H1 (cell line): ENCODE results near the gene INPP5B. TPM values are rescaled to one million over a fixed set of nuclear protein-coding genes. Genes with fewer than 3 reads are reported as not detected.

Experiments used
- CTCF ChIA-PET: fragments of 300-600 bp; sonication (Branson Sonifier 250); formaldehyde crosslinking; loops from one replicate; lab custom pipeline; 2021; ENCODE audit not compliant: partially characterized antibody; lab: Charles Lee
- POLR2A ChIA-PET: fragments of 300-600 bp; sonication (Branson Sonifier 250); formaldehyde crosslinking; loops from one replicate; lab custom pipeline; 2021; ENCODE audit warnings: inconsistent platforms; ENCODE audit not compliant: partially characterized antibody; lab: Charles Lee
- DNase-seq, 2 experiments: peaks; one replicate each; pipeline versions ENCODE4 v3.0.0 to v3.0.0-alpha.2; 2010 to 2022; ENCODE audit warnings: low spot score in 2 of 2, low read depth in 1 of 2, mixed read lengths in 1 of 2
- FAIRE-seq: peaks from 2 replicates; lab custom pipeline; 2011; peaks lifted over from hg19 to GRCh38; lab: Jason Lieb, UNC
- H2AFZ ChIP-seq: 2 replicates; pipeline ENCODE4 v1.8.1; 2012; ENCODE audit warnings: low read length, inconsistent platforms
- H2AK5ac ChIP-seq: 2 replicates; pipeline ENCODE4 v1.6.1; 2013; ENCODE audit warnings: low read depth, low read length
- H2BK120ac ChIP-seq: replicated peaks from 2 replicates; pipeline ENCODE3; 2013; ENCODE audit warnings: low read depth, low read length, inconsistent platforms
- H2BK12ac ChIP-seq: 2 replicates; pipeline ENCODE4 v1.6.1; 2013; ENCODE audit warnings: low read depth, low read length
- H2BK15ac ChIP-seq: 2 replicates; pipeline ENCODE4 v1.6.1; 2013; ENCODE audit warnings: low read length
- H2BK20ac ChIP-seq: 2 replicates; pipeline ENCODE4 v1.6.1; 2013; ENCODE audit warnings: low read length
- H2BK5ac ChIP-seq: 2 replicates; pipeline ENCODE4 v1.6.1; 2013; ENCODE audit warnings: low read depth, low read length
- H3K14ac ChIP-seq: 2 replicates; pipeline ENCODE4 v1.6.1; 2013; ENCODE audit warnings: inconsistent platforms; ENCODE audit not compliant: insufficient read length
- H3K18ac ChIP-seq: 2 replicates; pipeline ENCODE4 v1.6.1; 2013; ENCODE audit warnings: low read length; ENCODE audit errors: extremely low read depth
- H3K23ac ChIP-seq: 2 replicates; pipeline ENCODE4 v1.6.1; 2013; ENCODE audit warnings: inconsistent platforms; ENCODE audit not compliant: insufficient read length
- H3K23me2 ChIP-seq: 2 replicates; pipeline ENCODE4 v1.6.1; 2013; ENCODE audit warnings: low read depth, low read length
- H3K27ac ChIP-seq: 2 replicates; pipeline ENCODE4 v1.6.1; 2011; ENCODE audit warnings: low read depth, low read length, inconsistent platforms
- H3K27me3 ChIP-seq, 4 experiments: replicated peaks in 1 of 4; 1 replicate in 1 of 4; 2 replicates in 3 of 4; pipeline versions ENCODE4 v1.6.1 to v1.8.1; 2011 to 2013; ENCODE audit warnings: low read length in 3 of 4, mild to moderate bottlenecking in 3 of 4, inconsistent platforms in 2 of 4, mixed read lengths in 2 of 4, moderate library complexity in 1 of 4; ENCODE audit not compliant: control insufficient read depth in 3 of 4, insufficient read depth in 3 of 4; ENCODE audit errors: extremely low read depth in 1 of 4
- H3K36me3 ChIP-seq, 4 experiments: 2 replicates each; pipeline versions ENCODE4 v1.6.1 to v1.8.1; 2011 to 2013; ENCODE audit warnings: mild to moderate bottlenecking in 4 of 4, low read length in 3 of 4, moderate library complexity in 2 of 4, control low read depth in 1 of 4, inconsistent platforms in 1 of 4; ENCODE audit not compliant: insufficient read depth in 4 of 4, control insufficient read depth in 2 of 4
- H3K4ac ChIP-seq: replicated peaks from 2 replicates; pipeline ENCODE3; 2013; ENCODE audit warnings: low read length, low read depth, mixed read lengths, inconsistent platforms; ENCODE audit not compliant: insufficient read length
- H3K4me1 ChIP-seq, 4 experiments: replicated peaks in 1 of 4; 1 replicate in 1 of 4; 2 replicates in 3 of 4; pipeline versions ENCODE4 v1.6.1 to v1.8.1; 2011 to 2013; ENCODE audit warnings: low read length in 3 of 4, inconsistent platforms in 2 of 4, mixed read lengths in 1 of 4; ENCODE audit not compliant: insufficient read depth in 4 of 4, control insufficient read depth in 3 of 4
- H3K4me2 ChIP-seq, 2 experiments: 2 replicates each; pipeline versions ENCODE4 v1.6.1 to v1.8.1; 2011 to 2013; ENCODE audit warnings: low read depth in 2 of 2, low read length in 2 of 2, control low read depth in 1 of 2, inconsistent platforms in 1 of 2, mild to moderate bottlenecking in 1 of 2; ENCODE audit not compliant: insufficient read depth in 1 of 2
- H3K4me3 ChIP-seq, 4 experiments: fragments of 200-600, 300-600 bp in 1 of 4; sonication (generic), shearing (Covaris generic), sonication (Bioruptor Twin) in 1 of 4; 2 replicates each; pipeline versions ENCODE4 v1.5.1 to v1.8.1; 2011 to 2016; ENCODE audit warnings: low read length in 4 of 4, low read depth in 3 of 4, control low read depth in 2 of 4, inconsistent platforms in 2 of 4, mild to moderate bottlenecking in 2 of 4, mixed read lengths in 1 of 4, moderate library complexity in 1 of 4; ENCODE audit not compliant: insufficient read depth in 2 of 4; ENCODE audit errors: extremely low read depth in 1 of 4
- H3K56ac ChIP-seq: replicated peaks from 2 replicates; pipeline ENCODE3; 2013; ENCODE audit warnings: low read depth, mild to moderate bottlenecking, mixed read lengths, low read length, inconsistent platforms; ENCODE audit not compliant: insufficient read length
- H3K79me1 ChIP-seq: 2 replicates; pipeline ENCODE4 v1.6.1; 2013; ENCODE audit warnings: low read depth, low read length, control low read depth
- H3K79me2 ChIP-seq, 2 experiments: 2 replicates each; pipeline versions ENCODE4 v1.6.1 to v1.8.1; 2012 to 2013; ENCODE audit warnings: low read length in 2 of 2, mild to moderate bottlenecking in 2 of 2, inconsistent platforms in 1 of 2; ENCODE audit not compliant: insufficient read depth in 2 of 2, control insufficient read depth in 1 of 2
- H3K9ac ChIP-seq, 4 experiments: replicated peaks in 1 of 4; 1 replicate in 1 of 4; 2 replicates in 3 of 4; pipeline versions ENCODE4 v1.6.1 to v1.8.1; 2011 to 2013; ENCODE audit warnings: low read depth in 3 of 4, low read length in 3 of 4, control low read depth in 2 of 4, mild to moderate bottlenecking in 2 of 4, moderate library complexity in 2 of 4, inconsistent platforms in 1 of 4; ENCODE audit errors: extremely low read depth in 1 of 4
- H3K9me3 ChIP-seq, 2 experiments: 2 replicates each; pipeline versions ENCODE4 v1.6.1 to v1.8.1; 2012 to 2013; ENCODE audit warnings: mild to moderate bottlenecking in 2 of 2, moderate library complexity in 2 of 2, control low read depth in 1 of 2, inconsistent platforms in 1 of 2, low read depth in 1 of 2, low read length in 1 of 2, mixed read lengths in 1 of 2; ENCODE audit not compliant: insufficient read depth in 2 of 2
- H4K20me1 ChIP-seq, 2 experiments: replicated peaks in 1 of 2; 2 replicates each; pipeline versions ENCODE3 to v1.8.1; 2011 to 2013; ENCODE audit warnings: inconsistent platforms in 2 of 2, low read length in 2 of 2, mild to moderate bottlenecking in 1 of 2; ENCODE audit not compliant: insufficient read depth in 2 of 2, control insufficient read depth in 1 of 2
- H4K5ac ChIP-seq: 2 replicates; pipeline ENCODE4 v1.6.1; 2013; ENCODE audit warnings: low read length, low read depth, mixed read lengths, inconsistent platforms; ENCODE audit not compliant: insufficient read length
- H4K8ac ChIP-seq: 2 replicates; pipeline ENCODE4 v1.8.0; 2013; ENCODE audit warnings: mild to moderate bottlenecking, moderate library complexity, low read length, inconsistent platforms; ENCODE audit not compliant: insufficient read depth; ENCODE audit errors: extremely low read depth
- H4K91ac ChIP-seq: replicated peaks from 2 replicates; pipeline ENCODE3; 2013; ENCODE audit warnings: low read length, mixed read lengths, inconsistent platforms; ENCODE audit not compliant: insufficient read length
- BACH1 ChIP-seq: IDR thresholded peaks from 2 replicates; pipeline ENCODE4 v1.6.1; 2012; ENCODE audit warnings: low read length, improper control_type of control experiment
- CHD2 ChIP-seq: IDR thresholded peaks from 2 replicates; pipeline ENCODE4 v1.6.1; 2012; ENCODE audit warnings: low read length, improper control_type of control experiment
- EZH2 ChIP-seq: fragments of 200-600 bp; sonication (generic); IDR thresholded peaks from 2 replicates; pipeline ENCODE4 v1.7.1; 2012; ENCODE audit warnings: low read depth, mild to moderate bottlenecking, moderate library complexity, low read length, inconsistent platforms; ENCODE audit not compliant: severe bottlenecking
- GABPA ChIP-seq: IDR thresholded peaks from 2 replicates; pipeline ENCODE4 v1.6.1; 2011; ENCODE audit warnings: mild to moderate bottlenecking, low read length, moderate library complexity, borderline replicate concordance; ENCODE audit not compliant: insufficient read depth
- JUND ChIP-seq: IDR thresholded peaks from 2 replicates; pipeline ENCODE4 v1.6.1; 2011; ENCODE audit warnings: mild to moderate bottlenecking, improper control_type of control experiment, low read length
- KDM5A ChIP-seq: fragments of 200-600 bp; IDR thresholded peaks from 2 replicates; pipeline ENCODE4 v1.7.1; 2012; ENCODE audit warnings: mild to moderate bottlenecking, low read length, inconsistent platforms, mixed read lengths
- NANOG ChIP-seq: IDR thresholded peaks from 2 replicates; pipeline ENCODE4 v1.6.1; 2011; ENCODE audit warnings: low read length, low read depth, mild to moderate bottlenecking, inconsistent platforms; ENCODE audit not compliant: insufficient read depth, poor library complexity, severe bottlenecking
- POLR2A ChIP-seq, 2 experiments: IDR thresholded peaks; 1 replicate in 1 of 2; 2 replicates in 1 of 2; pipeline ENCODE4 v1.6.1; 2011; ENCODE audit warnings: low read depth in 2 of 2, low read length in 2 of 2, mild to moderate bottlenecking in 2 of 2; ENCODE audit errors: control extremely low read depth in 1 of 2
- SIX5 ChIP-seq: IDR thresholded peaks from 2 replicates; pipeline ENCODE4 v1.6.1; 2011; ENCODE audit warnings: mild to moderate bottlenecking, low read depth, low read length
- SUZ12 ChIP-seq: fragments of 200-600 bp; sonication (generic); IDR thresholded peaks from 2 replicates; pipeline ENCODE4 v1.6.1; 2012; ENCODE audit warnings: mild to moderate bottlenecking, inconsistent platforms, low read length, moderate library complexity, mixed read lengths
- TAF1 ChIP-seq: IDR thresholded peaks from 2 replicates; pipeline ENCODE4 v1.6.1; 2011; ENCODE audit warnings: mild to moderate bottlenecking, low read depth, low read length
- TBP ChIP-seq: IDR thresholded peaks from 2 replicates; pipeline ENCODE4 v1.6.1; 2011; ENCODE audit warnings: low read depth, low read length, improper control_type of control experiment
- USF2 ChIP-seq: IDR thresholded peaks from 2 replicates; pipeline ENCODE4 v1.6.1; 2011; ENCODE audit warnings: low read length, improper control_type of control experiment
- YY1 ChIP-seq: IDR thresholded peaks from 2 replicates; pipeline ENCODE4 v1.6.1; 2011; ENCODE audit warnings: low read depth, mild to moderate bottlenecking, low read length
- WGBS, 2 experiments: shearing (Covaris generic) in 1 of 2; methylation state at CpG; one replicate each; pipeline versions ENCODE4 v1.1.6 to v1.1.7; 2013 to 2015; ENCODE audit warnings: low lambda C conversion rate in 2 of 2, mixed read lengths in 2 of 2, inconsistent platforms in 1 of 2, low coverage in 1 of 2, missing lambda C conversion rate in 1 of 2; ENCODE audit not compliant: insufficient replicate concordance in 2 of 2, insufficient coverage in 1 of 2, insufficient read length in 1 of 2; ENCODE audit errors: extremely low coverage in 1 of 2, missing lambda C conversion rate in 1 of 2; 5-methylcytosine and 5-hydroxymethylcytosine counted together
- polyA plus RNA-seq, 7 experiments: library from polyadenylated mRNA; depleted of rRNA in 3 of 7; stranded (reverse) in 5 of 7; unstranded in 2 of 7; fragments of >200 nt in 5 of 7; fragments of 200-250 nt in 2 of 7; gene quantifications; 1 replicate in 5 of 7; 2 replicates in 1 of 7; 4 replicates in 1 of 7; pipeline versions ENCODE4 v1.2.1 to v1.2.3, GENCODE V29; 2011 to 2013; ENCODE audit warnings: missing spikeins in 2 of 7, mixed read lengths in 2 of 7
- total RNA-seq: library from RNA; stranded (reverse); fragmentation: NEBNext Ultra II Directional; extraction: Animal tissue kit (Norgen Biotek cat#: 25700); gene quantifications from 2 replicates; pipeline ENCODE4 v1.2.1, GENCODE V29; 2021

Gene INPP5B
- total and polyA plus RNA-seq, 2 of the 8 experiments (the other 6 are each of a cell fraction or from before 2014, with no cell fraction given), result 14.0 to 23.7 TPM

- H2BK120ac ChIP-seq, result no peak overlapping the region
- no peak overlapping the region for H3K4me3 ChIP-seq
- no peak overlapping the region for H3K14ac ChIP-seq
- no peak overlapping the region for H3K18ac ChIP-seq
- H3K27me3 ChIP-seq, result no peaks in the 10 kb centered on the region
- no peak overlapping the region for H2BK12ac ChIP-seq
- H2AK5ac ChIP-seq, result no peak overlapping the region
- no peak overlapping the region for H3K4me2 ChIP-seq
- no peak overlapping the region for H2BK5ac ChIP-seq
- FAIRE-seq, result no peak
- no peak overlapping the region for H3K56ac ChIP-seq
- H3K23ac ChIP-seq, result no peak overlapping the region
- no peak overlapping the region for H2BK20ac ChIP-seq
- no peaks in the 10 kb centered on the region for H3K79me1 ChIP-seq
- H3K79me2 ChIP-seq, result no peaks in the 10 kb centered on the region
- 94% methylated on average over 4 of the region's 4 CpGs; no CpG with 5 or more reads in 1 of the 2 experiments for WGBS, 2 experiments
- CTCF ChIA-PET, result interaction anchor here (0.6 to 2.2 kb wide), 4 partner anchors 12 to 57 kb away, joined by 3 to 9 read pairs (median 4); partner anchors contain the start of gene MTF1
- DNase-seq, result no peak
- H3K4me1 ChIP-seq, result no peaks in the 10 kb centered on the region
- no peak overlapping the region for H3K9ac ChIP-seq
- H4K5ac ChIP-seq, result no peak overlapping the region
- H3K9me3 ChIP-seq, result no peaks in the 10 kb centered on the region
- H2BK15ac ChIP-seq, result no peak overlapping the region
- H3K27ac ChIP-seq, result no peak overlapping the region
- H4K8ac ChIP-seq, result no peak overlapping the region
- POLR2A ChIA-PET, result no interaction called here
- H2AFZ ChIP-seq, result no peak overlapping the region
- H4K91ac ChIP-seq, result no peak overlapping the region
- peaks cover 7 to 43% (median 24%) of the 10 kb centered on the region in 4 experiments; a peak in 7 of 8 replicates for H3K36me3 ChIP-seq
- peaks cover 0 to 3% of the 10 kb centered on the region in 2 experiments for H4K20me1 ChIP-seq
- H3K23me2 ChIP-seq, result no peaks in the 10 kb centered on the region
- no peak overlapping the region for H3K4ac ChIP-seq
- TF ChIP-seq JUND (no peak), POLR2A (IDR thresholded peaks at IDR 0.05; ENCODE audit: control extremely low read depth in 1 of 2, low read depth in 2 of 2, low read length in 2 of 2) (no peak), GABPA (no peak), BACH1 (no peak), YY1 (no peak), KDM5A (no peak), CHD2 (no peak), USF2 (no peak), SUZ12 (no peak), EZH2 (no peak), SIX5 (no peak), TBP (no peak), NANOG (no peak), TAF1 (no peak)
Observed at GRCh38 chr1:37879865-37880264, 67.0 kb downstream of the INPP5B start.
